ENCODE results near the gene ADISSP. TPM values are rescaled to one million over a fixed set of nuclear protein-coding genes. Genes with fewer than 3 reads are reported as not detected.

The ADISSP gene
- total RNA-seq, 1 experiment from 2014 or later, result 99.4 TPM

DNA sequence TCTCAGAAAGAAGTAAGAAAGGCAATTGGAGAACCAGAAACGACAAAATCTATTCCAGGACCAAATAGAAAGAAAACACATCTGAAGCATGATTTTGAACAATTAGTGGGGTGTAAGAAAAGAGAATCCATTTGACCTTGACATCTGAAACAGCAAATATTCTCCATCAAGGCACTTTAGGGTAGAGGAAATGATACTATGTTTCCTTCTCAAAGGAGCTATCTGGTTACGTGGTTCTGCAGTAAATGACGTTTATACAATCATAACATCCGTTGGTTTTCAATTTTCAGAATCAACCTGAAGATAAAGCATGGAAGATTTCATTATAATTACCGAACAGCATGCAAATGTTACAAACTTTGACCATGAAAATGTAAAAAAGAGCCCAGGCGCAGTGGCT, 46.9 kb downstream of the ADISSP start:
- RAD21 ChIA-PET (ENCODE audit: low non-redundant PET in 1 of 2, low total read pairs in 2 of 2, uncharacterized antibody in 2 of 2, unreplicated experiment in 2 of 2), result no interaction called here
- BruUV-seq (replicated peaks), result no TSS peak
- no peak for DNase-seq (ENCODE audit: low read depth, low spot score)
- no peaks in the 10 kb centered on the region for H3K9me2 ChIP-seq (ENCODE audit: insufficient read depth)
- intact Hi-C loops (cut with micrococcal nuclease), result no loop called here
- no peaks in the 10 kb centered on the region for H3K79me2 ChIP-seq (ENCODE audit: insufficient read depth, low read length)
- ATAC-seq, result no peak
- no peak overlapping the region for H3K4me3 ChIP-seq (replicated peaks in 1 of 2; ENCODE audit: low read depth in 1 of 2, low read length in 2 of 2)
- H3K36me3 ChIP-seq (ENCODE audit: control insufficient read depth in 1 of 2, insufficient read depth in 2 of 2, low read length in 2 of 2), result no peaks in the 10 kb centered on the region
- no peaks in the 10 kb centered on the region for H3K9me3 ChIP-seq (ENCODE audit: control insufficient read depth in 1 of 2, insufficient read depth in 1 of 2, low read depth in 1 of 2, low read length in 2 of 2)
- CTCF ChIA-PET, result interaction anchor here (2.1 kb wide), 1 partner anchor 10 kb away, joined by 8 read pairs; no protein-coding TSS in a partner anchor
- H3K4me2 ChIP-seq (ENCODE audit: low read length), result no peak overlapping the region
- H3K27ac ChIP-seq (ENCODE audit: low read depth, low read length), result no peak overlapping the region
- H4K20me1 ChIP-seq (ENCODE audit: insufficient read depth), result no peaks in the 10 kb centered on the region
- POLR2A ChIA-PET, result no interaction called here
- TF ChIP-seq FOSL1 (IDR thresholded peaks at IDR 0.05; ENCODE audit: low read depth) (no peak), YY1 (IDR thresholded peaks at IDR 0.05; ENCODE audit: extremely low read depth, insufficient replicate concordance, low read depth, low read length) (no peak), POLR2A (IDR thresholded peaks at IDR 0.05; ENCODE audit: borderline replicate concordance, extremely low read depth, insufficient read depth, insufficient read length) (no peak)
- TF ChIP-seq, protein P1, sequence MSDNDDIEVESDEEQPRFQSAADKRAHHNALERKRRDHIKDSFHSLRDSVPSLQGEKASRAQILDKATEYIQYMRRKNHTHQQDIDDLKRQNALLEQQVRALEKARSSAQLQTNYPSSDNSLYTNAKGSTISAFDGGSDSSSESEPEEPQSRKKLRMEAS (IDR thresholded peaks at IDR 0.05), result no peak
- no peak overlapping the region for H3K9ac ChIP-seq (ENCODE audit: low read length)
- H2AFZ ChIP-seq (ENCODE audit: low read depth, low read length, poor library complexity, severe bottlenecking), result no peak overlapping the region
- peaks cover 7% of the 10 kb centered on the region for H3K27me3 ChIP-seq (ENCODE audit: insufficient read depth, low read length)
- H3K4me1 ChIP-seq (ENCODE audit: control insufficient read depth in 1 of 2, insufficient read depth in 2 of 2, low read length in 2 of 2), result 0 out of 4 replicates have a peak, but pooled peaks cover 0 to 4% of the 10 kb centered on the region in 2 experiments

DNA sequence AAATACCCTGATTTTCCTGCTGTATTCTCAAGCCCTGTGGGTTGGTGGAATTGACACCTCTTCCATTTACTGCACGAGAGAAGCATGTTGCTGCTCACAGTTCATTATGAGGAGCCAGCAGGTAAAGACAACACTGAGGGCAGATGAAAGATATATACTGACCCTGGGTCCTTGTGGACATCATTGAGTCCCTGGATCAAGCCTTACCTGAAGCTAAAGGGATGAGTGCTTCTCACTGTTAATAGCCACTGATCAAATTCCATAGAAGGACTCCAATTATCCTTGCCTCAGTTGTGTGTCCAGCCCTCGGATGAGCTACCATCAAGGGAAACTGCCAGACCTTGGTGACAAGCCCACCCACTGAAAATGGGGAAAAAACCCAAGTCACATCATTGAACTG, 47.5 kb downstream of the ADISSP start:
- no TSS peak for BruUV-seq (replicated peaks)
- H3K9me2 ChIP-seq (ENCODE audit: insufficient read depth), result no peaks in the 10 kb centered on the region
- no peak overlapping the region for H2AFZ ChIP-seq (ENCODE audit: low read depth, low read length, poor library complexity, severe bottlenecking)
- no peak overlapping the region for H3K4me2 ChIP-seq (ENCODE audit: low read length)
- no peak overlapping the region for H3K27ac ChIP-seq (ENCODE audit: low read depth, low read length)
- ChIA-PET CTCF (interaction anchor here (2.1 to 2.5 kb wide), 2 partner anchors 9 to 12 kb away, joined by 7 to 8 read pairs; no protein-coding TSS in a partner anchor), RAD21 (ENCODE audit: low non-redundant PET in 1 of 2, low total read pairs in 2 of 2, uncharacterized antibody in 2 of 2, unreplicated experiment in 2 of 2) (no interaction called here), POLR2A (no interaction called here)
- H3K9ac ChIP-seq (ENCODE audit: low read length), result no peak overlapping the region
- H3K79me2 ChIP-seq (ENCODE audit: insufficient read depth, low read length), result no peaks in the 10 kb centered on the region
- no peaks in the 10 kb centered on the region for H3K9me3 ChIP-seq (ENCODE audit: control insufficient read depth in 1 of 2, insufficient read depth in 1 of 2, low read depth in 1 of 2, low read length in 2 of 2)
- no peaks in the 10 kb centered on the region for H4K20me1 ChIP-seq (ENCODE audit: insufficient read depth)
- peaks cover 7% of the 10 kb centered on the region for H3K27me3 ChIP-seq (ENCODE audit: insufficient read depth, low read length)
- no peak overlapping the region for H3K4me3 ChIP-seq (replicated peaks in 1 of 2; ENCODE audit: low read depth in 1 of 2, low read length in 2 of 2)
- H3K36me3 ChIP-seq (ENCODE audit: control insufficient read depth in 1 of 2, insufficient read depth in 2 of 2, low read length in 2 of 2), result no peaks in the 10 kb centered on the region
- 0 out of 4 replicates have a peak, but pooled peaks cover 0 to 4% of the 10 kb centered on the region in 2 experiments for H3K4me1 ChIP-seq (ENCODE audit: control insufficient read depth in 1 of 2, insufficient read depth in 2 of 2, low read length in 2 of 2)
- ATAC-seq (no peak), DNase-seq (ENCODE audit: low read depth, low spot score) (no peak)
- intact Hi-C loops (cut with micrococcal nuclease), result no loop called here
- TF ChIP-seq EZH2 (IDR thresholded peaks at IDR 0.05) (no peak), EZH2phosphoT487 (IDR thresholded peaks at IDR 0.05; ENCODE audit: borderline replicate concordance) (no peak), SIN3A (IDR thresholded peaks at IDR 0.05; ENCODE audit: low read depth) (no peak), POLR2AphosphoS5 (IDR thresholded peaks at IDR 0.05; ENCODE audit: low read depth, low read length) (no peak), POLR2A (IDR thresholded peaks at IDR 0.05; ENCODE audit: borderline replicate concordance, extremely low read depth, insufficient read depth, insufficient read length) (no peak), ZNF274 (IDR thresholded peaks at IDR 0.05; ENCODE audit: low read depth, low read length) (no peak)
- TF ChIP-seq, protein P2, sequence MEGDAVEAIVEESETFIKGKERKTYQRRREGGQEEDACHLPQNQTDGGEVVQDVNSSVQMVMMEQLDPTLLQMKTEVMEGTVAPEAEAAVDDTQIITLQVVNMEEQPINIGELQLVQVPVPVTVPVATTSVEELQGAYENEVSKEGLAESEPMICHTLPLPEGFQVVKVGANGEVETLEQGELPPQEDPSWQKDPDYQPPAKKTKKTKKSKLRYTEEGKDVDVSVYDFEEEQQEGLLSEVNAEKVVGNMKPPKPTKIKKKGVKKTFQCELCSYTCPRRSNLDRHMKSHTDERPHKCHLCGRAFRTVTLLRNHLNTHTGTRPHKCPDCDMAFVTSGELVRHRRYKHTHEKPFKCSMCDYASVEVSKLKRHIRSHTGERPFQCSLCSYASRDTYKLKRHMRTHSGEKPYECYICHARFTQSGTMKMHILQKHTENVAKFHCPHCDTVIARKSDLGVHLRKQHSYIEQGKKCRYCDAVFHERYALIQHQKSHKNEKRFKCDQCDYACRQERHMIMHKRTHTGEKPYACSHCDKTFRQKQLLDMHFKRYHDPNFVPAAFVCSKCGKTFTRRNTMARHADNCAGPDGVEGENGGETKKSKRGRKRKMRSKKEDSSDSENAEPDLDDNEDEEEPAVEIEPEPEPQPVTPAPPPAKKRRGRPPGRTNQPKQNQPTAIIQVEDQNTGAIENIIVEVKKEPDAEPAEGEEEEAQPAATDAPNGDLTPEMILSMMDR (IDR thresholded peaks at IDR 0.05 in 2 of 3, conservative IDR thresholded peaks at IDR 0.05 in 1 of 3; ENCODE audit: borderline replicate concordance in 1 of 3, insufficient read depth in 1 of 3, low read depth in 2 of 3, low read length in 2 of 3), result no peak
- TF ChIP-seq, protein P1 (IDR thresholded peaks at IDR 0.05), result no peak

Data from HCT116 (cell line).